K562 (cell line): Measurements from ENCODE around the gene RGS19.

ENCODE experiments used
- EGR1 ChIP-seq: fragments of 450-650 bp; conservative IDR thresholded peaks from 2 replicates; pipeline ENCODE4 v1.6.1; 2017; ENCODE audit warnings: mild to moderate bottlenecking
- IRF1 ChIP-seq: sonication (generic); formaldehyde crosslinking; IDR thresholded peaks from 2 replicates; pipeline ENCODE4 v1.8.0; 2022; ENCODE audit warnings: missing genetic modification reagents, mild to moderate bottlenecking, borderline replicate concordance
- RBFOX2 ChIP-seq: fragments of 200-400 bp; formaldehyde crosslinking; IDR thresholded peaks from 2 replicates; pipeline ENCODE4 v1.6.1; 2017; ENCODE audit warnings: low read depth, mild to moderate bottlenecking, low read length, moderate library complexity
- TF ChIP-seq, protein P1 (sequence below), 2 experiments: fragments of 450-650 bp in 1 of 2; sonication (generic) in 1 of 2; formaldehyde crosslinking in 1 of 2; IDR thresholded peaks in 1 of 2; conservative IDR thresholded peaks in 1 of 2; 2 replicates each; pipeline versions ENCODE4 v1.6.1 to v1.8.1; 2016 to 2023; ENCODE audit warnings: mild to moderate bottlenecking in 2 of 2, moderate library complexity in 2 of 2, inconsistent platforms in 1 of 2, missing genetic modification reagents in 1 of 2

DNA sequence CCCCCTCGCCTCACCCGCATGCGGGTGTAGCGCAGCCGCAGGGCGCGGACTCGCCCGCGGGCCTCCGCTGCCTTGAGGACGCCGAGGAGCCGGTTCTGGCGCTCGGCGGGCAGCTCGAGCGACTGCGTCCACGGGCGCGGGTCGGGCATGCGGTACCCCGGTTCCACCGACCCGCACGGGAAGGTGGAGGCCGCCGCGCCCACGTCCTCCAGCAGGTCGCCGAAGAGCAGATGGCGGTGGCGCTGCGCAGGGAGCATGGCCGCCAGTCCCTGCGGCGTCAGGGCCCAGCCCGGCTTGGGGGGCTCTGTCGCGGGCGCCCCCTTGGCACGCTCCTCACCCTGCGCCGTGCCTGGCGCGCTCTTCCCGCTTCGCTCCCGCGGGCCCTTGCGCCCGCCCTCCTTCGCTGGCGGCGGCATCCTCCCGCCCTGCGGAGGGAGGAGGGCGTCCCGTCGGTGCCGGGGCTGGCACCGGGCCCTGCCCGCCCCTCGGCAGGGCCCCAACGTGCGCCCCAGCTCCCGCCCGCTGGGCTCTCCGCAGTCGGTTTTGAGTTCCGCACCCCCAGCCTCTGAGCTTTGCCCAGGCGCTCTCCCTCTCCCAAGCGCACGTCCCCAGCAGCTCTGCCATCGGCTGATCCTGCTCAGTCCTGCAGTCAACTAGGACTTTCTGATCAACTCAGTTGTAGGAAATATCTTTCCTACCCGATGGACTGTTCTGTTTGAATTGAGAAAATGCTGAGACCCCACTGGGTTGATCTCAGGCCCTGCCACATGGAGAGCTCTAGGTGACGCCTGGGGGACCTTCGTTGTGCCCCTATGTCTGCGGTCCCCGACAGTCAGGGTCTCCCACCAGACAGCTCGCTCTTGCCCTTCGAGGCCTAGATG is 4.7 kb upstream of the RGS19 start, which contains the start of gene LKAAEAR1:
- TF ChIP-seq IRF1 (CRISPR knock-in tag) (no peak), EGR1 (no peak), RBFOX2 (no peak)
- TF ChIP-seq, protein P1, sequence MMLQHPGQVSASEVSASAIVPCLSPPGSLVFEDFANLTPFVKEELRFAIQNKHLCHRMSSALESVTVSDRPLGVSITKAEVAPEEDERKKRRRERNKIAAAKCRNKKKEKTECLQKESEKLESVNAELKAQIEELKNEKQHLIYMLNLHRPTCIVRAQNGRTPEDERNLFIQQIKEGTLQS (IDR thresholded peaks at IDR 0.05): no peak
- TF ChIP-seq, protein P1 (CRISPR knock-in tag; conservative IDR thresholded peaks at IDR 0.05): no peak
